ENCODE measurements around the gene HDGFL3. TPM values are rescaled to one million over a fixed set of nuclear protein-coding genes. Genes with fewer than 3 reads are reported as not detected.

HDGFL3 gene
- total RNA-seq, 6 donors from 2014 or later = 16.8 to 36.8 (median 22.8) TPM

- peaks cover 8 to 21% (median 15%) of the 10 kb centered on the region in 4 donors for H3K4me1 ChIP-seq
- TF ChIP-seq EP300 (IDR thresholded peaks at IDR 0.05) = no peak
- TF ChIP-seq POLR2AphosphoS5 (IDR thresholded peaks at IDR 0.05) = no peak
- TF ChIP-seq CTCF (IDR thresholded peaks at IDR 0.05) = no peak
- TF ChIP-seq POLR2A (IDR thresholded peaks at IDR 0.05) = no peak
- H3K36me3 ChIP-seq = no peaks in the 10 kb centered on the region
- H3K4me3 ChIP-seq = peak overlapping the region; percentile 62 to 94 (median 76)
- ATAC-seq (ENCODE audit: low FRiP score in 2 of 2) (no peak), DNase-seq (no peak)
- no peaks in the 10 kb centered on the region for H3K27me3 ChIP-seq
- peak overlapping the region; percentile 84 to 95 (median 90) for H3K27ac ChIP-seq
- 2 to 5% methylated on average over 25 of the region's 25 CpGs for WGBS, 2 donors
- no peaks in the 10 kb centered on the region for H3K9me3 ChIP-seq
These were observed 1.1 kb downstream of the HDGFL3 start for GRCh38 chr15:83206526-83207008.

- Histone ChIP-seq H3K27ac (peak overlapping the region in 2 of 4 donors; percentile 92 to 95), H3K9me3 (no peaks in the 10 kb centered on the region), H3K4me3 (peak overlapping the region; percentile 62 to 94 (median 76)), H3K4me1 (peaks cover 8 to 23% (median 15%) of the 10 kb centered on the region in 4 donors), H3K27me3 (no peaks in the 10 kb centered on the region), H3K36me3 (no peaks in the 10 kb centered on the region)
- no peak for TF ChIP-seq POLR2A (IDR thresholded peaks at IDR 0.05)
- no peak for TF ChIP-seq EP300 (IDR thresholded peaks at IDR 0.05)
- no peak for TF ChIP-seq POLR2AphosphoS5 (IDR thresholded peaks at IDR 0.05)
- TF ChIP-seq CTCF (IDR thresholded peaks at IDR 0.05) = no peak
- DNase-seq = no peak
- ATAC-seq (ENCODE audit: low FRiP score in 2 of 2) = peak in 1 of 2 donors; percentile 20
- 33 to 38% methylated on average over 4 of the region's 4 CpGs for WGBS, 2 donors
These were observed 1.8 kb downstream of the HDGFL3 start for GRCh38 chr15:83205725-83206324.

- Histone ChIP-seq H3K4me3 (no peak overlapping the region), H3K36me3 (no peaks in the 10 kb centered on the region), H3K27me3 (no peaks in the 10 kb centered on the region), H3K27ac (peak overlapping the region in 1 of 4 donors; percentile 11), H3K4me1 (peaks cover 8 to 23% (median 15%) of the 10 kb centered on the region in 4 donors), H3K9me3 (no peaks in the 10 kb centered on the region)
- no peak for TF ChIP-seq EP300 (IDR thresholded peaks at IDR 0.05)
- no peak for TF ChIP-seq POLR2A (IDR thresholded peaks at IDR 0.05)
- no peak for TF ChIP-seq POLR2AphosphoS5 (IDR thresholded peaks at IDR 0.05)
- no peak for TF ChIP-seq CTCF (IDR thresholded peaks at IDR 0.05)
- 63% methylated on average over 3 of the region's 3 CpGs for WGBS, 2 donors
- no peak for ATAC-seq (ENCODE audit: low FRiP score in 2 of 2)
- DNase-seq = no peak
These were observed 2.9 kb downstream of the HDGFL3 start for GRCh38 chr15:83204697-83205096.

- Histone ChIP-seq H3K36me3 (no peaks in the 10 kb centered on the region), H3K4me1 (peaks cover 8 to 23% (median 16%) of the 10 kb centered on the region in 4 donors), H3K27ac (no peak overlapping the region), H3K27me3 (no peaks in the 10 kb centered on the region), H3K9me3 (no peaks in the 10 kb centered on the region), H3K4me3 (no peak overlapping the region)
- no peak for TF ChIP-seq POLR2AphosphoS5 (IDR thresholded peaks at IDR 0.05)
- TF ChIP-seq POLR2A (IDR thresholded peaks at IDR 0.05) = no peak
- no peak for TF ChIP-seq CTCF (IDR thresholded peaks at IDR 0.05)
- TF ChIP-seq EP300 (IDR thresholded peaks at IDR 0.05) = no peak
- ATAC-seq (ENCODE audit: low FRiP score in 2 of 2) (no peak), DNase-seq (no peak)
- 87 to 92% methylated on average over 4 of the region's 4 CpGs for WGBS, 2 donors
These were observed 4.1 kb downstream of the HDGFL3 start for GRCh38 chr15:83203543-83203942.

- no peak for DNase-seq
- no peak overlapping the region for H3K27ac ChIP-seq
- H3K4me3 ChIP-seq = no peak overlapping the region
- H3K36me3 ChIP-seq = no peaks in the 10 kb centered on the region
- H3K27me3 ChIP-seq = no peaks in the 10 kb centered on the region
- no peak for TF ChIP-seq POLR2A (IDR thresholded peaks at IDR 0.05)
- TF ChIP-seq CTCF (IDR thresholded peaks at IDR 0.05) = no peak
- TF ChIP-seq EP300 (IDR thresholded peaks at IDR 0.05) = no peak
- no peak for TF ChIP-seq POLR2AphosphoS5 (IDR thresholded peaks at IDR 0.05)
- peaks cover 0 to 13% (median 6%) of the 10 kb centered on the region in 4 donors for H3K4me1 ChIP-seq
- no peak for ATAC-seq (ENCODE audit: low FRiP score in 2 of 2)
- no peaks in the 10 kb centered on the region for H3K9me3 ChIP-seq
These were observed 7.0 kb downstream of the HDGFL3 start for GRCh38 chr15:83200589-83200988.
